Lower leg skin (tissue), 3 donors: Measurements from ENCODE around the gene CSKMT.

ENCODE experiments used
- CTCF ChIP-seq, 3 donors: fragments of 450-650 bp; IDR thresholded peaks; one replicate each; pipeline ENCODE4 v1.5.1; 2016; ENCODE audit warnings: antibody characterized with exemption in 3 of 3, mild to moderate bottlenecking in 3 of 3, moderate library complexity in 2 of 3
- POLR2A ChIP-seq, 2 donors: fragments of 450-650 bp; IDR thresholded peaks; one replicate each; pipeline ENCODE4 v1.6.1; 2016 to 2017; ENCODE audit warnings: antibody characterized with exemption in 2 of 2, mild to moderate bottlenecking in 1 of 2, moderate library complexity in 1 of 2

GRCh38 chr11:62708392-62708791 lies 43.3 kb downstream of the CSKMT start:
- TF ChIP-seq CTCF (IDR thresholded peaks at IDR 0.05), result no peak
- TF ChIP-seq POLR2A (IDR thresholded peaks at IDR 0.05), result no peak
